ENCODE results near the gene SEL1L3. TPM values are rescaled to one million over a fixed set of nuclear protein-coding genes. Genes with fewer than 3 reads are reported as not detected.

SEL1L3 gene
- total and polyA plus RNA-seq, 9 of the 15 experiments (the other 6 are each of a cell fraction or from before 2014, with no cell fraction given): 10.0 to 44.3 (median 21.6) TPM

GRCh38 chr4:25815586-25815985, 47.2 kb downstream of the SEL1L3 start (continued):
- TF ChIP-seq ID3 (CRISPR knock-in tag; IDR thresholded peaks at IDR 0.05) (no peak), ID3 (tag; IDR thresholded peaks at IDR 0.05) (no peak), PHF8 (IDR thresholded peaks at IDR 0.05; ENCODE audit: borderline replicate concordance, low read length) (no peak), DACH1 (IDR thresholded peaks at IDR 0.05; ENCODE audit: partially characterized antibody) (no peak), NFATC3 (IDR thresholded peaks at IDR 0.05) (no peak), ATF3 (IDR thresholded peaks at IDR 0.05) (no peak), ATF3 (CRISPR knock-in tag; conservative IDR thresholded peaks at IDR 0.05) (no peak), ZKSCAN1 (IDR thresholded peaks at IDR 0.05; ENCODE audit: low read depth, low read length) (no peak), ARID3B (CRISPR knock-in tag; IDR thresholded peaks at IDR 0.05; ENCODE audit: borderline replicate concordance) (no peak)
